Activated CD8-positive, alpha-beta memory T cell treated with anti-CD3 and anti-CD28 coated beads for 48 hours (primary cell): Measurements from ENCODE around the gene CAPN9.

Source experiments
- DNase-seq, 3 experiments: peaks; one replicate each; pipeline ENCODE4 v3.0.0-alpha.2; 2020; ENCODE audit warnings: low read depth in 2 of 3, low spot score in 2 of 3

The CAPN9 gene

GRCh38 chr1:230768903-230769570 lies 21.8 kb downstream of the CAPN9 start:
- DNase-seq = no peak

- DNase-seq = no peak
These were observed 23.1 kb downstream of the CAPN9 start for GRCh38 chr1:230770317-230770716.

GRCh38 chr1:230771773-230772354 lies 24.7 kb downstream of the CAPN9 start:
- no peak for DNase-seq

- DNase-seq = no peak
These were observed 25.5 kb downstream of the CAPN9 start for GRCh38 chr1:230772457-230773395.

GRCh38 chr1:230773396-230774033 lies 26.3 kb downstream of the CAPN9 start:
- no peak for DNase-seq

GRCh38 chr1:230778916-230779590 lies 31.9 kb downstream of the CAPN9 start:
- no peak for DNase-seq

- DNase-seq = no peak
These were observed 33.9 kb downstream of the CAPN9 start for GRCh38 chr1:230781131-230781530.

- DNase-seq = no peak
These were observed 34.4 kb downstream of the CAPN9 start for GRCh38 chr1:230781594-230781993.

- DNase-seq = no peak
These were observed 37.0 kb downstream of the CAPN9 start for GRCh38 chr1:230784163-230784562.

- no peak for DNase-seq
These were observed 38.6 kb downstream of the CAPN9 start for GRCh38 chr1:230785636-230786384.

GRCh38 chr1:230786385-230786753 lies 39.2 kb downstream of the CAPN9 start:
- DNase-seq = no peak

- DNase-seq = no peak
These were observed 40.3 kb downstream of the CAPN9 start for GRCh38 chr1:230787471-230787870.

- no peak for DNase-seq
These were observed 41.5 kb downstream of the CAPN9 start for GRCh38 chr1:230788561-230789275.

- no peak for DNase-seq
These were observed 42.8 kb downstream of the CAPN9 start for GRCh38 chr1:230790026-230790425.

- DNase-seq = no peak
These were observed 44.9 kb downstream of the CAPN9 start for GRCh38 chr1:230791986-230792564.

GRCh38 chr1:230792691-230793462 lies 45.7 kb downstream of the CAPN9 start:
- DNase-seq = no peak

GRCh38 chr1:230793463-230793745 lies 46.2 kb downstream of the CAPN9 start:
- DNase-seq = no peak

- DNase-seq = no peak
These were observed 47.2 kb downstream of the CAPN9 start for GRCh38 chr1:230794431-230794830.
